ENCODE results near the gene ALPG.
"Not testable (repeated sequence)": the region's sequence is repeated elsewhere in the genome, so short reads cannot be mapped to it uniquely, and the experiment has no call there.

ALPG gene

DNA sequence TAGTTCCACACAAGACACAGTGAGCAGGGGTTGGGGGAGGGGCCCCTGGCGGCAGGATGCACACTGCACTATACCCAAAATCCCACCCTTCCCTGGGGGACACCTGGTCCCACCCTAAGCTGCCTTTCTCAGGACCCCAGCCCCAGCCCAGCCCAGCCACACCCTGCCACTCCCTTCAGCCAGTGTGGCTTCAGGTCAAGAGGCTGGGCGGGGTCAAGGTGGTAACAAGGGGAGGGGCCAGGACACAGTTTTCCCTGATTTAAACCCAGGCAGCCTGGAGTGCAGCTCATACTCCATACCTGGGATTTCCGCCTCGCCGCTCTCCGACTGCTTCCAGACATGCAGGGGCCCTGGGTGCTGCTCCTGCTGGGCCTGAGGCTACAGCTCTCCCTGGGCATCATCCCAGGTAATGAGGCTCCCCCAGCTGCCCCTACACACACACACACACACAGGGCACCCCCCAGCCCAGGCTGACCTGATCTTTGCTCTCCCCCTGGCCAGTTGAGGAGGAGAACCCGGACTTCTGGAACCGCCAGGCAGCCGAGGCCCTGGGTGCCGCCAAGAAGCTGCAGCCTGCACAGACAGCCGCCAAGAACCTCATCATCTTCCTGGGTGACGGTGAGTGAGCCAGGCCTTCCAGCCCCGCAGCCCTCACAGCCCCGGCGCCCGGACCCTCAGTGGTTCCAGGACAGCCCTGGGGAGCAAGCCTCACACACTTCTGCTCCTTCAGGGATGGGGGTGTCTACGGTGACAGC, at the start of gene ALPG:
ALPG (plus strand) TSS at position 289 of the 755 bp plus-strand sequence; CDS start at position 340, 51 bp downstream.
- no peak for DNase-seq (ENCODE audit: low spot score)

DNA sequence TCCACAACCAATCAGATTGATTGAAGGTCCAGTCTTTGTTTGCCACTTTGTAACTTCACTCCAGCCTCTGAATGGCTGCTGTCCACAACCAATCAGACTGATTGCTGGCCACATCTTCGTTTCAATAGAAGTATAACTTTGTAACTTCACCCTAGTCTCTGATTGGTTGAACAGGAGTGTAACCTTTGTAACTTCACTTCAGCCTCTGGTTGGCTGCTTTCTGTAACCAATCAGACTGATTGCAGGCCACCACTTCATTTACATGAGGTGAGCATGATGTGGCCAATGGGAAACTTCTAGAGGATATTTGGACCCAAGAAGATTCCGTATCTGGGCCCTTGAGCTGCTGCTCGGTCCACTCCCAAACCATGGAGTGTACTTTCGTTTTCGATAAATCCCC, 45.0 kb upstream of the ALPG start:
- DNase-seq (ENCODE audit: low spot score), result no peak

DNA sequence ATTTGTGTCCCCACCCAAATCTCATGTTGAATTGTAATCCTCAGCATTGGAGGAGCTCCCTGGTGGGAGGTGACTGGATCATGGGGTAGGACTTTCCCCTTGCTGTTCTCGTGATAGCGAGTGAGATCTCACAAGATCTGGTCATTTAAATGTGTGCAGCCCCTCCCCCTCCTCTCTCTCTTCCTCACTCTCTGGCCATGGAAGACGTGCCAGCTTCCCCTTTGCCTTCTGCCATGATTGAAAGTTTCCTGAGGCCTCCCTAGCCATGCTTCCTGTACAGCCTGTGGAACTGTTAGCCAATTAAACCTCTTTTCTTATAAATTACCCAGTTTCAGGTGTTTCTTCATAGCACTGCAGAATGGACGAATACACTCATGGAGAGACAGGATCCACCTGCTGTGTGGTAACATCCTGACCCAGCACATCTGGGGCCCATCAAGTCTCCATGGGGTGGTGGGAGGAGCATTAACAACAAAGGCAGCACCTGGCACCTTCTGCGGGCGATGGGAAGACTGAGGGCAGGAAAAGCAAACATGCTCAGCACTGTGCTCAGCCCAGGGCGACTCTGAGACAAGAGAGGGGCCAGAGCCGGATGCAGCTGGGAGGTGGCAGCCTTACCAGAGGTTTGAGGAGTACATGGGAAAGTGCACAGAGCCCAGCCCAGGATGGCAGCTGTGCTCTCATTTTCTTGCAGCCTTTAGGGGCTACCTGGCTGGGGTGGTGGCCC, 44.3 kb upstream of the ALPG start:
- no peak for DNase-seq (ENCODE audit: low spot score)

DNA sequence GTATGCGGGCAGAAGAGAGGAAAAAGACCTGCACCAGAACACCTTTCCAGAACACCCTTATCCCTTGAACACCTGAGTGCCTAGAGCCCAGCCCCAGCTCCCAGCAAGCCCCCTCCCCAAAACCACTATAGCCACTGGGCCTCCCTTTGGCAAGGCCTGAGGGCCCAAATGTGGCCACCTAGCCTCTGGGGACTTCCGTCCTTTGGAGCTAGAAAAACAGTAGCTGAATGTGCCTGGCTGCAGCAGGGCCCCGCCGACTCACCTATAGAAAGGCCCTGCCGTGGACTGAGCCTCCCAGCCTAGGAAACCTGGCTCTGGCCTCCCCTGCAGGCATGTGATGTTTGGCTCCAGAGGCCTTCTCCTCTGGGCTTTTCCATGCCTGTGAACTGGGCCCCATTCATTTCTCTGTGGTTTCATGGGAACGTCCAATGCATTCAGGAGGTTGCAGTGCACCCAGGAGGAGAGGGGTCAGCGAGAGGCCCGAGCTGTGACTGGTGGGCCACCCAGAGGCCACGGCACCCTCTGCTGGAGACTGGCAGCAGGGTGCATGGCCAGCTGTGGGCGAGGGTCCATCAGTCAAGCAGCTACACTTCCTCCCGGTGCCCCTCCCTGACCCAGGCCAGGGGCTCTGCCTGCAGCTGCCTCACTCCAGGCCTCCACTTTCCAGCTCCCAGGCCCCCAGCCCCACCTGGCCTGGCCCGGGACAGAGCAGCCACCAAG, 43.4 kb upstream of the ALPG start:
- DNase-seq (ENCODE audit: low spot score), result not testable (repeated sequence)

DNA sequence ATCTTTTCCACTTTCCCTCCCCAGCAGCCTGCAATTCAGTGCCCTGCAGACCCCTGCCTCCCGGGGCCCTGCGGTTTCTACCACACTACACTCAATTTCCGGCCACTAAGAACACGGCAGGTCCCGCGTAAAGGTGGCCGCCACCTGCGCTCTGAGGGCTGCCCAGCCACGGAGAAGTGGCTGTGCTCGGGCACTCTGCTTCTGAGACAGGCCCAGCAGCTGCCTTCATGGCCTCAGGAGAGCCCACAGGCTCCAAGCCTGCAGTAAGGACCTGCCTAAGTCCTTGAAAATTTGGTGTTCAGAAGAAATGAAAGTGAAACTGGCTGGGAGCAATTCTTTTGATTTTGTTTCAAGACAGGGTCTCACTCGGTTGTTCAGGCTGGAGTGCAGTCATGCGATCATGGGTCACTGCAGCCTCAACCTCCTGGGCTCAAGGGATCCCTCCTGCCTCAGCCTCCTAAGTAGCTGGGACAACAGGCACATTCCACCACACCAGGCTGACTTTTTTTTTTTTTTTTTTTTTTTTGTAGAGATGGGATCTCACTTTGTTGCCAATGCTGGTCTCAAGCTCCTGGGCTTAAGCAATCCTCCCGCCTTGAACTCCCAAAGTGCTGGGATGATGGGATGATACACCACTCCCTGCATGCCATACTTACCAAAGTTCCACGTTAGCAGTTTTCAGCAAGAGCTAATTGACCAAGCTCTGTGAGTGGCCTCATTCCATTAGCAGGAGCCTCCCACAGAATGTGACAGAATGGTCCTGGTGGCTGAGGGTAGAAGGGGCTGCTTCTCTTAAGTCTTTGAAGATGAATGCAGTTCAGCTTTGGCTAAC, 42.6 kb upstream of the ALPG start:
- no peak for DNase-seq (ENCODE audit: low spot score)

DNA sequence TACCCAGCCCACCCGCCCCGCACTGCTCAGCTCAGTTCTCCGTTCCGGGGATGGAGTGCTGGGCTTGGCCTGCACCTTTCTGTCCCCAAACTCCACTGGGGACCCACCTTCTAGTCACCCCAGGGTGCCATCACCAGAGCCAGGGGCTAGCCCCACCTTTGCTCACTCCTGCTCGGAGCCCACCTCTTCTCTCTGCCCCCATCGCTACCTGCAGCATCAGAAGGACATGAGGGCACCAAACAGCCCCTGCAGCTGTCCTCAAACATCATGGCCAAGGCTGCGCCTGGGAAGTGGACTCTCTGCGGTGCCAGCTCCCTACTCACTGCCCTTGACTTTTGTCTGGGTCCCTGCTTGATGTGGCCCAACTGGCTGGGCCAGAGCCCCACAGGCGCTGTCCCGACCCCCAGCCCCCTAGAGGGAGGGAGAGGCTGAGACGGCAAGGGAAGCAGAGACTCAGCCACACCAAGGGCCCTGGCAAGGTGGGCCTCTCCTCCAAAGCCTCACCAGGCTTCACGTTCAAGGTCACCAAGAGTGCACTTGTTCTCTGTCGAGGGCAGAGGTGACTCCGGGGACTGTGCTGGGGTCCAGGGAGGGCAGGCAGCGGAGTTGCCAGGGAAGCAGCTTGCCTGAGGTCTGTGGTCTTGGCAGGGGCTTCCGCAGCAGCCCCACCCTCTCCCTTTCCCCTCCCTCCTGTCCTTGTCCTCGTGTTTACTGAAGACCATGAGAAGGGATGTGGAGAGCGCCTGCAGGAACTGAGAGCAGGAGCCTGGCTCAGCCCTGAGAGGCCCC, 41.6 kb upstream of the ALPG start:
- not testable (repeated sequence) for DNase-seq (ENCODE audit: low spot score)

DNA sequence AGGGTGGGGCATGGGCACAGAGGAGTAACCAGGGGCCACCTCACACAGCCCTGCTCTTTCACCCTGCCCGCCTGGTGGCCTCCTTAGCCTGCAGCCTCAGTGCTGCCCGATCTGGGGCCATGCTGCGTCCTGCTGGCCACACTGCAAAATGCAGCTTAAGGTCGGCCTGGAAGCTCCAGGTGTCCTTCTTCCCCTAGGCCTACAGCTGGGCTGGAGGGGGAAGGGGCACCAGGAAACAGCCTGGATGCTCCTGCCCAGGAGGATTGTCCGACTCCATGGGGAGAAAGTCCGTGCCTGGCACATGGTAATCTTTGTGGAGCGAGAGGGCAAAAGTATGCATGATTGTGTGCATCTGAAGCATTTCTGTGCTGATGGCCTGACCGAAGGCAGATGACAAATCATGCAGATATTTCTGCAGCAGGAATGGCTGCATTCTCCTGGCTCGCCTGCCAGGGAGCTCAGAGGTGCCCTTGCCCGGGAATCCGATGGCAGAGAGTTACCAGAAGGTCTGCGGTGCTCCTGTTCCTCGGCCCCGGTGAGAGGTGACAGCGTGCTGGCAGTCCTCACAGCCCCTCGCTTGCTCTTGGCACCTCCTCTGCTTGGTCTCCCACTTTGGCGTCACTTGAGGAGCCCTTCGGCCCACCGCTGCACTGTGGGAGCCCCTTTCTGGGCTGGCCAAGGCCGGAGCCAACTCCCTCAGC, 40.9 kb upstream of the ALPG start:
- DNase-seq (ENCODE audit: low spot score), result no peak

DNA sequence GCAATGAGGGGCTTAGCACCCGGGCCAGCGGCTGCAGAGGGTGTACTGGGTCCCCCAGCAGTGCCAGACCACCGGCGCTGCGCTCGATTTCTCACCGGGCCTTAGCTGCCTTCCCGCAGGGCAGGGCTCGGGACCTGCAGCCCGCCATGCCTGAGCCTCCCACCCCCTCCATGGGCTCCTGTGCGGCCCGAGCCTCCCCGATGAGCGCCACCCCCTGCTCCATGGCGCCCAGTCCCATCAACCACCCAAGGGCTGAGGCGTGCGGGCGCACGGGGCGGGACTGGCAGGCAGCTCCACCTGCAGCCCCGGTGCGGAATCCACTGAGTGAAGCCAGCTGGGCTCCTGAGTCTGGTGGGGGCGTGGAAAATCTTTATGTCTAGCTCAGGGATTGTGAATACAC, 40.2 kb upstream of the ALPG start:
- DNase-seq (ENCODE audit: low spot score), result not testable (repeated sequence)

DNA sequence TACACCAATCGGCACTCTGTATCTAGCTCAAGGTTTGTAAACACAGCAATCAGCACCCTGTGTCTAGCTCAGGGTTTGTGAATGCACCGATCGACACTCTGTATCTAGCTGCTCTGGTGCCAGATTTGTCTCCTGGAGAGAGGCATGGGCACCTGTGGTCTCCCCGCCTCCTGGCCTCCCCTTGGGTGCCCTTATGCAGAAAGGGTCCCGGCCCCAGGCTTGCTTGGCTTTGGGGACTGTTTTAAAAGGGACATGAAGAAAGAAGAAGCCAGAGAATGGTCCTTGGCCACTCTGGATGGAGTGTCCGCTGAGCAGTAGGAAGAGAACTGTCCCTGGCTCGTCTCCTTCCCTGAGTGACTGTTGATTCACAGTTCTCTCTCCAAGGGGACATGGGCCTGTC, 39.6 kb upstream of the ALPG start:
- DNase-seq (ENCODE audit: low spot score), result no peak

DNA sequence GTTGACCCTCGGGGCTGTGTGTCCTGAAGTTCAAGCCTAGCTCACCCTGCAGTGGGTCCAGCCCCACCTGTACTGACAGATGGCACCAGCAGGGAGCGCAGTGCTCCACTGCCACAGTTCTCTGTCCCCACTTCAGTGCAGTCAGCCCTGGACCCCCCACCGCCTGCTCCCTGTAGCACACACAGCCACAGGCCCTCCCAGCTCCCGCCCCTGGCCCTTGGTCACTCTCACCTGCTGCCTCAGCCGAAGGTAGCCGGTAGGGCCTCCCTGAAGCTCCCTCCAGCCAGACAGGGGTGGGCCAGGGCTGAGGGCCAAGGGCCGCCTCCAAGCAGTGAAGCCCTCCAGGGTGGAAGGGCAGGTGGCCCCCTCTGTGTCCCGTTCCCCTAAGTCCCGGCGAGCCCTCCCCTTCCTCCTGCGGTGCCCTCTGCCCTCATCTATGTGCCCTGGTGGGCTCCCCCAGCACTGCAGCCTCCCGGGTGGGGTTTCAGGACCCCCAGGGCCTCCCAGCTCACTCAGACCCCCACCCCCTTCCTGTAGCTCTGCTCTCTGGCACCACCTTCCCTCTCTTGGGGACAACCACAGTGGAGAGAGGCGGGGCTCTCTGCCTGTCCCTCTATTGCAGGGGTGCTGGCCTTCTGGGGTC, 38.9 kb upstream of the ALPG start:
- DNase-seq (ENCODE audit: low spot score), result no peak

DNA sequence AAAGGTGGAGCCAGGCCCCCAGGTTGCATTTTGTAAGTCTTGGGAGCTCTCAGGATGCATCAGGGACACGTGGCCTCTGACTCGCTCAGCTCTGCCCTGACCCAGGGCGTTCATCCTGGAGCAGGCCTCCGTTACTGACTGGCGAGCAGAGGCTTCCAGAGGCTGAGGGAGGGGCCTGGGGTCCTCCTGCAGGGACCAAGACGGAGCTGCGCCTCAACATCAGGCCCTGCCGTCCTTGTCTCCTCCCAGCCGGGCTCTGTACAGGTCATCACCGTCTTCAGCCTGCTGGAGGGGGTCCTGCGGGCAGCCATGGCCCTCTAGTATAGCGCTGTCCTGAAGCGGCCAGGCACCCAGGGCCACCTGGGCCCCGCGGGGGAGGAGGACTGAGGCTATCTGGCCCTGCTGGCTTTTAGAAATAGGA, 38.3 kb upstream of the ALPG start:
- DNase-seq (ENCODE audit: low spot score), result no peak

DNA sequence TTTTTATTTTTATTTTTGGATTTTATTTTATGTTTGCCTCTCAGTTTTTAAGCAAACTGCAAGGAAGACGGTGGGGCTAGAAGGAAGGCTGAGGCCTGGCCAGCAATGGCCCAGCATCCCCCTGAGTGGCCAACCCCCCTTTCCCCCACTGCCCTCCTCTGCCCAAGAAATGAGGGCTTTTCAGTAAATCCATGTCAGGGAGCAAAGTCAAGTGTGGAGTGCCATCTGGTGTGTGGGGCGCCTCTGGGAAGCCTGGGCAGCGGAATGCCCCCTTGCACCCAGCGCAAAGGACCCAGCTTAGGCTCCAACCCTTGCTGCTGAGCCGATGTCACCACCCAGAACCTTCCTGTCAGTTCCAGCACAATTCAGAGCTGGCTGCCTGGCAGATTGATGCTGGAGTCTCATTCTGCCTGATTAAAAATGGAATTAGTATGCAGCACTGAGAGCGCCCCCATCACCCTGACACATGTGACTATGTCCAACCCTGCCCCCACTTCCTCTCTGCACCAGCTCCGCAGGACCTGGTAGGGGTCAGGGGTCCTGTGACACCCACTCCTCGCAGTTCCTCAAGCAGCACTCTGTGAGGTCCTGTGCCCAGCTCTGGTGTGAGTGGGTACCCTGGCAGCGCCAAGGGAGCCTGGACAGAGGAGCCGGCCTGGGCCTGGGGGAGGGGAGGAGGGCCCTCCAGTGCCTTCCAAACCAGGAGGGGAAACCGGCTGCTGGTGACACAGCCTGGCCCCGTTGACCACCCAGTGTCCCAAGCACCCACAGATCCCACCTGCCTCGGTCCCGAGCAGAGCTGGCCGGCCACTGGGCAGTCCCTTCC, 37.3 kb upstream of the ALPG start:
- no peak for DNase-seq (ENCODE audit: low spot score)

DNA sequence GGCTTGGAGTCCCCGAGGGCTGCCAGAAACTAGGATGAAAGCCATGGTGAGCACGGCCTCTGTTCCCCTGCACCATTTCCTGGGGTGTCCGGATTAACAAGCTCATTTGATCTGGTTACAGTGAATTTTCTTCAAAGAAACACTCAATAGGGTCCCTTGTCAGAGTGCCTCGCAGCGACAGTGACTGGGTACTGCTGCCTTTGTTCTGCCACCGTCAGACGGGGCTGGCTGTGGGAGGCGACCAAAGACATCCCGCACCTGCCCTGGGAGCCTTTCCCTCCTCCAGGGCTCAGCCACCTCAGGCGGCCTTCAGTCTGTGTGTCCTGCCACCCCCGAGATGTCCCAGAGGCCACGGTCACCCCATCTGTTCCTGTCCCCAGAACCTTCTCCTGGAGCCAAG, 36.6 kb upstream of the ALPG start:
- DNase-seq (ENCODE audit: low spot score), result not testable (repeated sequence)

DNA sequence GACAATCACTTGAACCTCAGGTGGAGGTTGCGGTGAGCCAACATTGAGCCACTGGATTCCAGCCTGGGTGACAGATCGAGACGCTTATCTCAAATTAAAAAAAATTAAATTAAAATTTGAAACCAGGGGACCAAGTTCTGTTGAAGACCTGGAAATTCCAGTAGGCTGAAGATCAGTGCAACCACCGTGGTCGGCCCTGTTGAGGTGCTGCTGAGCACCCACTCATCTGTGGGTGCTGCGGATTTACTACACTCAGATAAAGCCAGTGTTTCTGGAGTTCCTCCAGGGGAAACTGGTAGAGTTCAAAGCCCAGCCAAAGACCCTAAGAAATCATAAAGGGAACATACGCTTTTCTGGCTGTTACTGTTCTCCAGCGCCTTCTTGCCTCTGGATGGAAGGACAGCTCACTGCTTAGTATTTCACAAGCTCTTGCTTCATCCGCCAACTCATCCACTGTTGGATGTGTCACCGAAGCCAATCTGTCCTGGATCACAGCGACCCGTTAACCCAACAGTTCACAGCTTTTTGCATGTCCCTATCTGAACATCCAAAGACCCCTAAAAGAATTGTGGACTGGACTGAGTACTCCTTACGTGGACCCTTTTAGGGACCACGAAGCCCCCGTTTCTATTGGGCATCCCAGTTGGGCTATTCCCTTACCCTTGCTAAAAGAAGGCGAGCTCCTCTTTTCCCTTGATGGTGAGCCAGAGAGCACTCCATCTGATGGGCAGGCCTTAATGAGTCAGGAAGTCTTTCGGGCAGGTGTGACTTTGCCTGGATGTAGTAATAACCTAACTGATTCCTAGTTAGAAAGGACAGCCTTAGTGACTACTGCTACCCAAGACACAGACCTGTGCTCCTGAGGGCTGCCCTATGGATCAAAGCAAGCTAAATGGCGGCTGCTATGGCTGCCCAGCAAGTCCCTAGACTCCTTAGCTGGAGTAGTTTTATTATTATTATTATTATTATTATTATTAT, 34.1 kb upstream of the ALPG start:
- DNase-seq (ENCODE audit: low spot score), result no peak

DNA sequence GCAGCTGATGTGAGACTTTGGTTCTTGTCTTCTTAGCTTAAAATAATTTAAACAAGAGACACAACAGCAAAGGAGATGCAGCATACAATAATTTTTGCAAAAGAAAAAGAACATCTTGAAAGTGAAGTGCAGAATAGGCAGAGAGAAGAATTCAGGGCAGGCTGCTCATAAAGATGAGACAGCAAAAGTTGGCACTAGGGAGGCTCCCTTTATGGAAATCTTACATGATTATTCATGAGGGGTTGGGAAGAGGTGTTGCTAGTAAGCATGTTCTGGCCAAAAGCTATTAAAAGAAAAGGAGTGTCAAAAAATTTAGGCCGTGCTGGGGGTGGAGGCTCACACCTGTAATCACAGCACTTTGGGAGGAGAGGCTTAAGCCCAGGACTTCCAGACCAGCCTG, 32.3 kb upstream of the ALPG start:
- no peak for DNase-seq (ENCODE audit: low spot score)

DNA sequence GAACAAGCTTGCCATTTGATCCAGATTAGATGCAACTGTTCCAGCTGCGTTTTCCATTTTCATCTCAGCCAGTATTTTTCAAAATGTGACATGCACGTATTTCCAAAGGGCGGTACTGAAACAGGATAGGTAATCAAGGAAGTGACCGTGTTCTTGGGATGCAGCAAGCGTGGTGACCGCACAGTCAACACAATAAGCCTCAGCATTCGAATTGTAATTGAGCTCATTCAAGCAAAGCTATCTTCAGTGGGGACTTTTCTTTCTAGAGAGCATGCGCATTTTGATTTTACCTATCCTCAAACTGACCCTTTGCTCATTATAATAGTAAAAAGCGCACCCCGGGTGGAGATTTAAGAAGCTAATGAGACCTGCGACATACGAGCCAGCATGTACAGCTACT, 31.5 kb upstream of the ALPG start:
- DNase-seq (ENCODE audit: low spot score), result no peak

DNA sequence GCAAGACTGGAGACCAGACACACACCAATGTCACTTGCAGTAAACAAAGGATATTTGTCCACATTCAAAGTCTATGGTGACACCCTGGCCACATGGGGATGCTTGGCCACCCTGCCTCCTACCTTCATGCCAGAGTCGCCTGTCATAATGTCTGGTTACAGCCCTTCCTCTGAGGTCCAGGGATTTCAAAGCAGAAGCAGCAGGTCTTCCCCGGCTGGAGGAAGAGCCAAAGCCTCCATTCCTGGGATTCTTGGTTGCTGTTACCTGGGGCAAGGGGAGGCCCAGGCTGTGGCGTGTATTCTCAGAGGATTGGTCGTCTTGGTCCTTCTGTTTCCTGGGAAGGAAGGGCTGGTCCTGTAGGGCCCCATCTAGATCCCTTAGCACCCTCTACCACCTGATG, 30.4 kb upstream of the ALPG start:
- DNase-seq (ENCODE audit: low spot score), result no peak

DNA sequence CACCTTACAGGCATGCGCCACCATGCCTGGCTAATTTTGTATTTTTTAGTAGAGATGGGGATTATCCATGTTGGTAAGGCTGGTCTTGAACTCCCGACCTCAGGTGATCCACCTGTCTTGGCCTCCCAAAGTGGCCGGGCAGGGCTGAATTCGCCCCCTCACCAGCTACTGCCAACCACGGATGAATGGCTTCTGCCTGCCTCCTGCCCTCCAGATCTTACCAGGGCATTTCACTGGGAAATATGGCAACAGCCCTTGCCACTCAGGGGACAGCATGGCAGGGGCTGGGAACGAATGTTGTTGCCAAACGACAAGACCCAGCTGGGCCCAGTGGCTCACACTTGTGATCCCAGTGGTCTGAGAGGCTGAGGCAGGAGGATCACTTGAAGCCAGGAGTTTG, 29.9 kb upstream of the ALPG start:
- DNase-seq (ENCODE audit: low spot score), result no peak
